ENCODE results near the gene ANAPC10. TPM values are rescaled to one million over a fixed set of nuclear protein-coding genes. Genes with fewer than 3 reads are reported as not detected.

The ANAPC10 gene
- total and polyA plus RNA-seq, 2 donors (not counting 3 experiments of a cell fraction or from before 2014, with no cell fraction given) = 15.7 to 24.0 TPM

DNA sequence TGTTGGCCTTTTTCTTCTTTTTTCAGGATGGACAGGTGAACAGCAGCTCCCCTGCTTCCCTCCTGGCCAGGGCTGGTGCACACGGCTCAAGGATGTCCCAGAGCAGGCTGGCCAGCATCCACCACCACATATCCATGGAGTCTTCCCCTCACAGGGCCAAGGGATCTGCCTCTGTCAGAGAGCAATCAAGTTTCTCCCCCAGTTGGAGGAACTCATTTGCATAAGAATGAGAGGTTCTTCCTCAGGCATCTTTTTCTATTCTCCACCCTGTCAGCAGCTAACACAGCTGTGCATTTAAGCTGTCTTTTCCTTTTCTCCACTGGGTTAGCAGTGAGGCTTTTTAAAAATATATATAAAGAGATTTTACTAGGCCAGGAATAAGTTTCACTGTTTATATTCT is 143.8 kb downstream of the ANAPC10 start:
- ChIA-PET CTCF (no interaction called here), POLR2A (no interaction called here)
- BruUV-seq (replicated peaks) = no TSS peak
- no peaks in the 10 kb centered on the region for H3K27me3 ChIP-seq (ENCODE audit: control insufficient read depth in 2 of 2, insufficient read depth in 2 of 2, low read length in 2 of 2)
- H3K4me3 ChIP-seq (replicated peaks in 1 of 3; ENCODE audit: insufficient read depth in 1 of 3, low read depth in 1 of 3, low read length in 3 of 3) = no peak overlapping the region
- H3K4me2 ChIP-seq (ENCODE audit: insufficient read depth, low read length) = no peak overlapping the region
- no peak overlapping the region for H3K27ac ChIP-seq (ENCODE audit: insufficient read depth, low read depth, low read length)
- DNase-seq (ENCODE audit: low read depth, low spot score) (no peak), FAIRE-seq (no peak)
- no peaks in the 10 kb centered on the region for H4K20me1 ChIP-seq (replicated peaks; ENCODE audit: control insufficient read depth, extremely low read depth, insufficient read depth, low read length)
- H3K9me3 ChIP-seq (replicated peaks; ENCODE audit: control insufficient read depth, insufficient read depth, low read length) = no peaks in the 10 kb centered on the region
- no peaks in the 10 kb centered on the region for H3K79me2 ChIP-seq (ENCODE audit: control insufficient read depth, insufficient read depth, low read length)
- no peak overlapping the region for H2AFZ ChIP-seq (ENCODE audit: low read depth, low read length)
- no peak overlapping the region for H3K9ac ChIP-seq (replicated peaks; ENCODE audit: extremely low read depth, insufficient read depth, low read length)
- H3K36me3 ChIP-seq (ENCODE audit: control insufficient read depth in 2 of 2, extremely low read depth in 1 of 2, insufficient read depth in 2 of 2, low read length in 2 of 2) = no peaks in the 10 kb centered on the region
- H3K9me1 ChIP-seq (replicated peaks; ENCODE audit: control insufficient read depth, extremely low read depth, insufficient read depth, low read length) = no peaks in the 10 kb centered on the region
- dilution Hi-C loops (cut with MboI; ENCODE audit: extremely low pct_ligation_motif_present, low sequenced_read_pairs) = no loop called here
- intact Hi-C loops (cut with micrococcal nuclease) = no loop called here
- TF ChIP-seq FOS (IDR thresholded peaks at IDR 0.05; ENCODE audit: borderline replicate concordance, insufficient read depth, low read length) (no peak), JUN (IDR thresholded peaks at IDR 0.05; ENCODE audit: borderline replicate concordance, insufficient read depth, insufficient read length, low read depth) (no peak), POLR2AphosphoS5 (IDR thresholded peaks at IDR 0.05; ENCODE audit: insufficient read depth, low read depth, low read length) (no peak), EZH2 (IDR thresholded peaks at IDR 0.05; ENCODE audit: borderline replicate concordance, low read depth, low read length, severe bottlenecking) (no peak), MAX (IDR thresholded peaks at IDR 0.05; ENCODE audit: insufficient read depth, insufficient read length) (no peak), POLR2A (IDR thresholded peaks at IDR 0.05; ENCODE audit: low read depth, low read length) (no peak), GATA2 (IDR thresholded peaks at IDR 0.05; ENCODE audit: insufficient read depth, insufficient read length, low read depth, low read length) (no peak), MYC (IDR thresholded peaks at IDR 0.05; ENCODE audit: low read depth, low read length) (no peak)
- TF ChIP-seq, protein P1, sequence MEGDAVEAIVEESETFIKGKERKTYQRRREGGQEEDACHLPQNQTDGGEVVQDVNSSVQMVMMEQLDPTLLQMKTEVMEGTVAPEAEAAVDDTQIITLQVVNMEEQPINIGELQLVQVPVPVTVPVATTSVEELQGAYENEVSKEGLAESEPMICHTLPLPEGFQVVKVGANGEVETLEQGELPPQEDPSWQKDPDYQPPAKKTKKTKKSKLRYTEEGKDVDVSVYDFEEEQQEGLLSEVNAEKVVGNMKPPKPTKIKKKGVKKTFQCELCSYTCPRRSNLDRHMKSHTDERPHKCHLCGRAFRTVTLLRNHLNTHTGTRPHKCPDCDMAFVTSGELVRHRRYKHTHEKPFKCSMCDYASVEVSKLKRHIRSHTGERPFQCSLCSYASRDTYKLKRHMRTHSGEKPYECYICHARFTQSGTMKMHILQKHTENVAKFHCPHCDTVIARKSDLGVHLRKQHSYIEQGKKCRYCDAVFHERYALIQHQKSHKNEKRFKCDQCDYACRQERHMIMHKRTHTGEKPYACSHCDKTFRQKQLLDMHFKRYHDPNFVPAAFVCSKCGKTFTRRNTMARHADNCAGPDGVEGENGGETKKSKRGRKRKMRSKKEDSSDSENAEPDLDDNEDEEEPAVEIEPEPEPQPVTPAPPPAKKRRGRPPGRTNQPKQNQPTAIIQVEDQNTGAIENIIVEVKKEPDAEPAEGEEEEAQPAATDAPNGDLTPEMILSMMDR (IDR thresholded peaks at IDR 0.05; ENCODE audit: extremely low read depth in 1 of 2, insufficient read depth in 1 of 2, low read depth in 1 of 2, low read length in 2 of 2) = no peak
- no peaks in the 10 kb centered on the region for H3K4me1 ChIP-seq (ENCODE audit: control insufficient read depth, extremely low read depth, insufficient read depth, low read length)

Data from endothelial cell of umbilical vein (primary cell).